ENCODE measurements around the gene MCU. TPM values are rescaled to one million over a fixed set of nuclear protein-coding genes. Genes with fewer than 3 reads are reported as not detected.

MCU gene
- total RNA-seq, 1 experiment from 2014 or later = 37.2 TPM

- no peak for ATAC-seq
- Mint-ChIP-seq H3K9me3 (no peaks in the 10 kb centered on the region), H3K4me3 (no peak overlapping the region), H3K27ac (no peak overlapping the region), H3K4me1 (peaks cover 1% of the 10 kb centered on the region; the same call in 1 of the 2 replicates), H3K36me3 (peaks cover 1% of the 10 kb centered on the region; the same call in 1 of the 2 replicates), H3K27me3 (ENCODE audit: low read depth) (no peaks in the 10 kb centered on the region)
- TF ChIP-seq CREB1 (CRISPR knock-in tag; IDR thresholded peaks at IDR 0.05) = no peak
- TF ChIP-seq ATF2 (CRISPR knock-in tag; IDR thresholded peaks at IDR 0.05; ENCODE audit: borderline replicate concordance, low read depth) = no peak
- no peak for TF ChIP-seq ATF1 (CRISPR knock-in tag; IDR thresholded peaks at IDR 0.05)
- TF ChIP-seq ATF6 (CRISPR knock-in tag; IDR thresholded peaks at IDR 0.05) = no peak
- no peak for TF ChIP-seq GABPB1 (CRISPR knock-in tag; IDR thresholded peaks at IDR 0.05)
- TF ChIP-seq GRHL2 (CRISPR knock-in tag; IDR thresholded peaks at IDR 0.05; ENCODE audit: insufficient replicate concordance, severe bottlenecking) = no peak
- TF ChIP-seq IRF2 (CRISPR knock-in tag; IDR thresholded peaks at IDR 0.05; ENCODE audit: borderline replicate concordance, low read depth) = no peak
- no peak for TF ChIP-seq MYBL2 (CRISPR knock-in tag; IDR thresholded peaks at IDR 0.05)
- no peak for TF ChIP-seq MXD4 (CRISPR knock-in tag; IDR thresholded peaks at IDR 0.05; ENCODE audit: borderline replicate concordance)
- DNase-seq (ENCODE audit: low spot score) = no peak
- ChIA-PET POLR2A (no interaction called here), CTCF (no interaction called here)
Measured at GRCh38 chr10:72729528-72729927, 37.6 kb downstream of the MCU start.

DNA sequence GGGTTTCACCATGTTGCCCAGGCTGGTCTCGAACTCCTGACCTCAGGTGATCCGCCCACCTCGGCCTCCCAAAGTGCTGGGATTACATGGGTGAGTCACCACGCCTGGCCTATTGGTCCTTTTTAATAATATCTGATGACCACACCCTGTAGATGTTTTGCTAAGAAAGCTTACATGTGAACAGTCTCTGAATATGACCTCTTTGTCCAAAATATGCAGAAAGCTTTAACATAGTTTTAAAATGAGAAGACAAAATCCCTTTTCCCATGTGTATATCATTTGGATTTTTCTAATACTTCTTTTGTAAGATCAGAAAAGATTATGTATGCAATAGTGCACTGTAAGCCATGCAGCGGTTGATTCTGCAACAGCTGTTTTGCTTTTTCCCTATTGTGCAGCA, 38.5 kb downstream of the MCU start:
- DNase-seq (ENCODE audit: low spot score) = no peak
- no peaks in the 10 kb centered on the region for H3K36me3 Mint-ChIP-seq
- no peak for ATAC-seq
- TF ChIP-seq STAT6 (CRISPR knock-in tag; conservative IDR thresholded peaks at IDR 0.05; ENCODE audit: low read depth) = no peak
- TF ChIP-seq, protein P1, sequence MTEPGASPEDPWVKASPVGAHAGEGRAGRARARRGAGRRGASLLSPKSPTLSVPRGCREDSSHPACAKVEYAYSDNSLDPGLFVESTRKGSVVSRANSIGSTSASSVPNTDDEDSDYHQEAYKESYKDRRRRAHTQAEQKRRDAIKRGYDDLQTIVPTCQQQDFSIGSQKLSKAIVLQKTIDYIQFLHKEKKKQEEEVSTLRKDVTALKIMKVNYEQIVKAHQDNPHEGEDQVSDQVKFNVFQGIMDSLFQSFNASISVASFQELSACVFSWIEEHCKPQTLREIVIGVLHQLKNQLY (CRISPR knock-in tag; IDR thresholded peaks at IDR 0.05) = no peak
- no peak for TF ChIP-seq ZNF423 (CRISPR knock-in tag; IDR thresholded peaks at IDR 0.05)
- TF ChIP-seq JAZF1 (CRISPR knock-in tag; IDR thresholded peaks at IDR 0.05) = no peak
- TF ChIP-seq, protein P2, sequence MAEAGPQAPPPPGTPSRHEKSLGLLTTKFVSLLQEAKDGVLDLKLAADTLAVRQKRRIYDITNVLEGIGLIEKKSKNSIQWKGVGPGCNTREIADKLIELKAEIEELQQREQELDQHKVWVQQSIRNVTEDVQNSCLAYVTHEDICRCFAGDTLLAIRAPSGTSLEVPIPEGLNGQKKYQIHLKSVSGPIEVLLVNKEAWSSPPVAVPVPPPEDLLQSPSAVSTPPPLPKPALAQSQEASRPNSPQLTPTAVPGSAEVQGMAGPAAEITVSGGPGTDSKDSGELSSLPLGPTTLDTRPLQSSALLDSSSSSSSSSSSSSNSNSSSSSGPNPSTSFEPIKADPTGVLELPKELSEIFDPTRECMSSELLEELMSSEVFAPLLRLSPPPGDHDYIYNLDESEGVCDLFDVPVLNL (CRISPR knock-in tag; IDR thresholded peaks at IDR 0.05; ENCODE audit: borderline replicate concordance, low read depth) = no peak
- TF ChIP-seq NFYB (CRISPR knock-in tag; conservative IDR thresholded peaks at IDR 0.05; ENCODE audit: low read depth) = no peak
- TF ChIP-seq ERG (CRISPR knock-in tag; IDR thresholded peaks at IDR 0.05) = no peak
- no peak for TF ChIP-seq ESRRA (CRISPR knock-in tag; IDR thresholded peaks at IDR 0.05; ENCODE audit: borderline replicate concordance)
- no peak for TF ChIP-seq GRHL2 (CRISPR knock-in tag; IDR thresholded peaks at IDR 0.05; ENCODE audit: insufficient replicate concordance, severe bottlenecking)
- TF ChIP-seq ZMAT4 (CRISPR knock-in tag; IDR thresholded peaks at IDR 0.05) = no peak
- no peak for TF ChIP-seq SOX15 (CRISPR knock-in tag; IDR thresholded peaks at IDR 0.05)
- no peak for TF ChIP-seq MXD4 (CRISPR knock-in tag; IDR thresholded peaks at IDR 0.05; ENCODE audit: borderline replicate concordance)
- no peak for TF ChIP-seq ZNF219 (CRISPR knock-in tag; IDR thresholded peaks at IDR 0.05; ENCODE audit: borderline replicate concordance)
- no peak overlapping the region for H3K4me3 Mint-ChIP-seq
- POLR2A ChIA-PET = no interaction called here
- CTCF ChIA-PET = no interaction called here
- no peaks in the 10 kb centered on the region for H3K9me3 Mint-ChIP-seq
- H3K27me3 Mint-ChIP-seq (ENCODE audit: low read depth) = no peaks in the 10 kb centered on the region
- H3K4me1 Mint-ChIP-seq = no peaks in the 10 kb centered on the region
- no peak overlapping the region for H3K27ac Mint-ChIP-seq
